HG03280 (cell line): ENCODE measurements around the gene OSM.
"Not testable (repeated sequence)": the region's sequence is repeated elsewhere in the genome, so short reads cannot be mapped to it uniquely, and the experiment has no call there.

Source experiments
- ATAC-seq: cut with Tn5 transposase; IDR thresholded peaks from one replicate; pipeline ENCODE4 v1.9.1; 2021; ENCODE audit warnings: mild to moderate bottlenecking, moderate library complexity; ENCODE audit not compliant: unreplicated experiment

The OSM gene

DNA sequence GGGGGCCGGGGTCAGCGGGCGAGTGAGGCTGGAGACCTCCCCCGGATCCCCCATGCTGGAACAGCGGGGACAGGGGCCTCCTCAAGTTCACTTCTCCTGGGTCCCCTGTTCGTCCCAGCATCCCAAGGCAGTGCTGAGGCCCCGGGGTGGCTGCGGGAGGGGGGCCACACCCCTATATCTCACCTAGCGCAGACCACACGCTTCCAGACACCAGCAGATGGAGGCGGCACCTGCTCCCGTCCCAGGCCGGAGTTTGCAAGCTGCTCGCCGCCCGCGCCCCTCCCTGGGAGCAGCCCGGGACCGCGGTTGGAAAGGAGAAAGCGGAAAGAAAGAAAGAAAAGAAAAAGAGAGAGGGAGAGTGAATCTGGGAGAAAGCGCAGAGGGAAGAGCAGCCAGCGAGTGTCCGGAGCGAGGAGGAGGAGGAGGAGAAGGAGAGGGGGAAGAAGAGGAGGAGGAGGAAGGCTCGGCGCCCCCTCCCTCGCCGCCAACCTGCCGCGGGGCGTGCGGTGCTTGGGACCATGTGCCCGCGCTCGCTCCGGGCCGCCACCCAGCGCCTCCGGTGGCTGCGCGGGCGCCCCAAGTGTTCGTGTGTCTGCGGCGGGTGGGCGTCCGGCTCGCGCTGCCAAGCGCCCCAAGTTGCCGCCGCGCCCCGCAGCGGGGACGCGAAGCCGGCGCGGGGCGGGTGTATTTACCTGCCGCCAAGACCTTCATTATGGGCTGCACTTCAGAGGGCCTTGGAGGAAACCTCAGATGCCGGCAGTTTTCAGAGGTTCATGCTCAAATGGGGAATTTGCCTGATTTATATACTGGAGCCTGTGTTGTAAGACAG is 20.5 kb downstream of the OSM start, which contains the start of gene LIF:
Gene LIF (minus strand): TSS at position 775 of the 829 bp plus-strand sequence. CDS start 64 bp downstream, at position 711.
- ATAC-seq: no peak

- ATAC-seq: no peak
These were observed 21.3 kb downstream of the OSM start for GRCh38 chr22:30245181-30245984.

GRCh38 chr22:30244641-30245040 is 22.0 kb downstream of the OSM start:
- no peak for ATAC-seq

GRCh38 chr22:30244066-30244465 is 22.6 kb downstream of the OSM start:
- no peak for ATAC-seq

DNA sequence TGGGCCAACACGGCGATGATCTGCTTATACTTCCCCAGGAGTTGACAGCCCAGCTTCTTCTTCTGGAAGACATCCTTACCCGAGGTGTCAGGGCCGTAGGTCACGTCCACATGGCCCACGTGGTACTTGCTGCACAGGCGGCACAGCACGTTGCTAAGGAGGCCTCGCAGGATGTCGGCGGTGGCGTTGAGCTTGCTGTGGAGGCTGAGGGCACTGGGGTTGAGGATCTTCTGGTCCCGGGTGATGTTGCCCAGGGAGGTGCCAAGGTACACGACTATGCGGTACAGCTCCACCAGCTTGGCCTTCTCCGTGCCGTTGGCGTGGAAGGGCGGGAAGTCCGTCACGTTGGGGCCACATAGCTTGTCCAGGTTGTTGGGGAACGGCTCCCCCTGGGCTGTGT is 23.0 kb downstream of the OSM start:
- no peak for ATAC-seq

- ATAC-seq: no peak
These were observed 24.9 kb downstream of the OSM start for GRCh38 chr22:30241576-30242371.

DNA sequence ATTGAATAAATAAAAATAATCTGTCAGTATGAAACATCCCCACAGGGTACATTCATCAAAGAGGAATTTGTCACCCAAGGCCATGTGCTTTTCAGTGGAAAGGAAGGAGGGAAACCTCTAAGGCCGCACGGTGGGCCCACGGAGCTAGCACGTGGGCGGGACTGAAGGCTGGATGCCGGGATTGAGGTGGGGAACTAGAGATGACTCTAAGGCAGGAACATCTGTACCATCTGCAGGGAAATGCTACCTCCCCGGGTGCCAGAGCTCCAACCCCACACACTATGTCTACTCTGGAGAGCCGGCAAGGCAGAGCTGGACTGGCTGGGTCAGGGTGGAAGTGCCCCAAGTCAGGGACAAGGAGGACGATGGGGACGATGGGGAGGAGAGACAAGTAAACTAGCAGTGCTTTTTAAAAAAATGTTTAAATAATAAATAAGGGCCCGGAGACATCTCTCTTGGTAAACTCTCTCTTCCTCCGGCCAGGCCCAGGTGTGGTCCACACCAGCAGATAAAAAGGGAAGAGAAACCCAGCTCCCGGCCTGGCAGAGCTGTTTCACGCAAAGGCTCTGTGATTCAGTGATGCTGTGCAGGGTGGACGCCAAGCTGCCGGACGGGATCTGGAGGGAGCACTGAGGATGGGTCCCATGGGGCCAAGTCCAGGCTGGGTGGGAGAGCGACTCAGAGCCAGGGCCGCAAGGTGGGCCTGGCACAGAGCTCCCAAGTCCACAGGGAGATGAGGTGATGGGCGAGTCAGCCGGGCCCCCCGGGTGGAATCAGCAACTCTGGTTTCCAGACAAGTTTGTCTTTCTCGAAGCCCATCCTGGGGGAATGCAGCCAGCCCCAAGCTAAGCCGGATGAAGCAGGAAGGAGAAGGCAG is 25.9 kb downstream of the OSM start:
- ATAC-seq: no peak

- ATAC-seq: no peak
These were observed 26.9 kb downstream of the OSM start for GRCh38 chr22:30239488-30240405.

GRCh38 chr22:30238661-30239487 is 27.8 kb downstream of the OSM start:
- no peak for ATAC-seq

GRCh38 chr22:30238136-30238535 is 28.5 kb downstream of the OSM start:
- ATAC-seq: no peak

- no peak for ATAC-seq
These were observed 29.8 kb downstream of the OSM start for GRCh38 chr22:30236875-30237274.

DNA sequence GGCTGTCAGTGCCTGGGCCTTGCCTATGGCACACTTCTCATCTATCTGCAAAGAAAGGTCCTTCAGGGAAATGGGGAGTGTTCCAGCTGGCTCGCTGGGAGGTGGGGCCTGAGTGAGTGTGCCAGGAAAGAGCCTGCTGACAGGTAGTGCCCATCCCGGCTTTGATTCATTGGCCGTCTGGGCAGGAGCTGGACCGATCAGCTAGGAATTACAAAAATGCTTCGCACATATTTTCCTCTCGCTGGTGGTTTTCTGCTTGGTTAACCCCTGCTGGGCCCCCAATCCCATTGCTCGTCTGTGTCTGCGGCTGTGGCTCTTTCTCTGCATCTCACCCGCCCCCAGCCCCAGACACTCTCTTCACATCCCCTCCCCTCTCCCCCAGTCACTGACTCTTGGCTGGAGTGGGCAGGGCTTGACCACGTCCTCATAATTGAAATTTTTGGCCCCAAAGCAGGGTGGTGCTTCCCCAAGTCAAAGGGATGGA is 30.9 kb downstream of the OSM start:
- no peak for ATAC-seq

GRCh38 chr22:30234786-30235470 is 31.7 kb downstream of the OSM start:
- ATAC-seq: no peak

GRCh38 chr22:30234325-30234724 is 32.3 kb downstream of the OSM start:
- ATAC-seq: not testable (repeated sequence)

DNA sequence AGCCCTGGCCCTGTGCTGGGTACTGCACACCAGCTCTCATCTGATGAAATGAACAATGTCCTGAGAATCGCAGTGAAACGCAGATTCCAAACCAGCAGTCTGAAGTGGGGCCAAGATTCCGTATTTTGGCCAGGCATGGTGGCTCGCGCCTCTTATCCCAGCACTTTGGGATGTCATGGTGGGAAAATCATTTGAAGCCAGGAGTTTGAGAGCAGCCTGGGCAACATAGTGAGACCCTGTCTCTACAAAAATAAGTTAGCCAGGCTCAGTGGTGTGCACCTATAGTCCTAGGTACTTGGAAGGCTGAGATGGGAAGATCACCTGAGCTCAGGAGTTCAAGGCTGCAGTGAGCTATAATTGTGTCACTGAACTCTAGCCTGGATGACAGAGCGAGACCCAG is 33.1 kb downstream of the OSM start:
- ATAC-seq: no peak

- no peak for ATAC-seq
These were observed 33.9 kb downstream of the OSM start for GRCh38 chr22:30232716-30233218.

DNA sequence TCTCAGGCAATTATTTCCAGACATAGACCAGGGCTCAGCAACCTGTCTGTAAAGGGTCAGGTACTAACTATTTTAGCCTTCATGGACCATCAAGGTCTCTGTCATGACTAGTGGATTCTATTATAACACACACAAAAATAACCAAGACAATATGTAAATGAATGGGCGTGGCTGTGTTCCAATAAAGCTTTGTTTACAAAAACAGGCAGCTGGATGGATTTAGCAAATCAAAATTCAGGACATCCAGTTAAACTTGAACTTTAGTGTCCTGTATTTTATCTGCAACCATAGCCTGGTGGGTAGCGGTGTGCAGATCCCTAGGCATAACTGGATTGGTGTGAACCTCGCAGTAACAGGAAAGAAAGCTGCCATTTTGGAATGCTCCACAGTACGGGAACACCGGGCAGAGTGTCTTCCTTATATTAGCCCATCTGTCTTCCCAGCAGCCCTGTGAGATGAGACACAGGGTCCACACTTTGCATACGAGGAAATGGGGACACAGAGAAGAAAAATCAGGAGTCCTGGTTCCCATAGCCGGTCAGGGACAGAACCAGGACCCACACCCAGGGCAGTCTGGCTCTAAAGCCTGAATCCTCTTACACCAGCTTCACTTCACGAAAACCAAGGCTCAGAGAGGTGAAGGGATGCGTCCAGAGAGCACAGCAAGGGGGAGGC is 35.7 kb downstream of the OSM start:
- no peak for ATAC-seq
